Measurements from ENCODE around the gene ASAP2. TPM values are rescaled to one million over a fixed set of nuclear protein-coding genes. Genes with fewer than 3 reads are reported as not detected.
"Not testable (repeated sequence)": the region's sequence is repeated elsewhere in the genome, so short reads cannot be mapped to it uniquely, and the experiment has no call there.

Gene ASAP2
- total RNA-seq, 1 experiment from 2014 or later = 34.7 TPM

DNA sequence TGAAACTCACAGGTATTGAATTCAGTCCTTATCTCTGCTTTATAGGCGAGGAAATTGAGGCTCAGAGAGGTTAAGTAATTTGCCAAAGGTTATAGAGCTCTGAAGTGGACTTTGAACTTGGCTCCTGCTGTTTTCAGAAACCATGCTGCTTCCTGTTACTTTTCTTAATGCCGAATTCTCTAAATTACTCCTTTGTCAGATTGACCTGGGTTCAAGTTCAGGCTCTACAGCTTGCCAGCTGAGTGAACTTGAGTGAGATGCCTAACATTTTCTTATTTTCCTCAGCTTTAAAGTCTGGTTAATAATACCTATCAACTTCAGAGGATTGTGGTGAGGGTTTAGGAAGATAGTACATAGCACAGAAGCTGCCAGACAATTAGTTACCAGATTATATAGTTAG is 3.4 kb downstream of the ASAP2 start:
- no peak for DNase-seq (ENCODE audit: extremely low read depth, low read depth)

DNA sequence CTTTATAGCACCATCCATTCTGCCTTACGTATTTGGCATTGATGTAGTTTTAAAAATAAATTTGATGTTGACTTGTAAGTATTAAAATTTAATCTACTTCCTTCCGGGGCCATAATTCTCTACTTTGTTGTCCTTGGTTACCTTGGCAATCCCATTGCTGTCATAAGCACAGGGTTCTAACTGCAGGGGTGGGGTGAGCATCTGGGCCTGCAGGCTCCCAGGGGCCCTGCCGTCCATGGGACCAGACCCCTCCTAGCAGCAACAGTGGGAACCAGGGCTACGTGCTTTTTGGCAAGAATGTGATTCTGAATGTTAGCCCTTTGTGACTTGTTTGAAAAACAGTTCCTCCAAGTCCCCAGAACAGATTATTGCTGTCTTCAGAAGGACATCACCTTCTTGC is 4.9 kb downstream of the ASAP2 start:
- DNase-seq (ENCODE audit: extremely low read depth, low read depth) = no peak

DNA sequence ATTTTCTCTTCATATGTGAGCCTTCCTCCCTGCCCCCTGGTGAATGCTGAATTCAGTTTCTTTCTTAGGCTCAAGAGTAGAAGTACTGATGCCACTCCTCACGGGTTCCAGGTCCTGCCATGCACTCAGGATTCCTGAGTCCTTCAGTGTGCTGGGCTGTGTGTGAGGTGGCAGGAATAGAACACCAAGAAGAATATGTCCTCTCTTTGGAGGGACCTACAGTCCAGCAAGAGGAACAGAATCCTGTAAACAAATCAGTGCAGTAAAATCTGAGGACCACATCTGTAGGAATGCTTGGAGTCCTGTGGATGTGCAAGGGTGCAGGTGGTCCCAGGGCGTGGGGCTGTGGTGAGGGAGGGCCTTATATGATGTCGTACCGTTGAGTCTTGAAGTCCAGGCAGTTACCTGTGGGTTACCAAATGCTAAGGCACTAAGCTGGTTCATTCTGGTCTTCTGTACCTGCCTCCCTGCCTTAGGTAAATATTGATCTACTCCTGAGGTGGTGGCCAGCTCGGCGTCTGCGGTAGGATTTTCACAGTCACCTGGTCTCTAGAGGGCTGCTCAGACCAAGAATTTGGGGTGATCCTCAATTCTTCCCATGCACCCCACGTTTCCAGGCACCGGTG is 5.5 kb downstream of the ASAP2 start:
- DNase-seq (ENCODE audit: extremely low read depth, low read depth) = no peak

DNA sequence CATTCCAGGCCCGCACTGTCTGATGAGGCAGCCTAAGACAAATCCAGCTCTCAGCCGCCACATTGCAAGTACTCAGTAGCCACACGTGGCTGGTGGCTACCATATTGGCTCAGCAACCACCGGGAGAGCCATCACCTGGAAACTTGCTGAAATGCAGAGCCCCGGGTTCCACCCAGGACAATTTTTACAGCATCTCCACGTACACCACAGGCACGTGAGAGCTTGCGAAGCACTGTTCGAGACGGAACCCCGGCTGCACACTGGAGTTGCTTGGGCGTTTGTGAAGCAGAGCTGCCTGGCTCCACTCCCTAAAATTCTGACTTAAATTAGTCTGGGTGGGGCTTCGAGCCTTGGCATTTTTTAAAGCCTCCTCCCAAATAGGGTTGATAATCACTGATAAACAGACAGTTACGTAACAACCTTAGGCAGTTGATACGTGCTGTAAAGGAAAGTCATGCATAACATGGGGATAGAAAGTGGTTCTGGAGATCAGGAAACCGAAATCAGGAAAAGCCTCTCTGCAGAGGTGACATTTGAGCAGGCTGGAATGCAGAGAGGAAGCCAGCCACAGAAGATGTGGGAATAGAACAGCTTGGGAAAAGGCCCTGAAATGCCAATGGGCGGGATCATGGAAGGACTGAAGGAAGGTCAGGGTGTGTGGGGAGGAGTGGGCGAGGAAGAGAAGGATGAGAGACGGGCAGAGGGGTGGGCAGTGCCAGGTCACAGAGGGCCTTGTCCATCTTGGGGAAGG is 6.2 kb downstream of the ASAP2 start:
- DNase-seq (ENCODE audit: extremely low read depth, low read depth) = no peak

DNA sequence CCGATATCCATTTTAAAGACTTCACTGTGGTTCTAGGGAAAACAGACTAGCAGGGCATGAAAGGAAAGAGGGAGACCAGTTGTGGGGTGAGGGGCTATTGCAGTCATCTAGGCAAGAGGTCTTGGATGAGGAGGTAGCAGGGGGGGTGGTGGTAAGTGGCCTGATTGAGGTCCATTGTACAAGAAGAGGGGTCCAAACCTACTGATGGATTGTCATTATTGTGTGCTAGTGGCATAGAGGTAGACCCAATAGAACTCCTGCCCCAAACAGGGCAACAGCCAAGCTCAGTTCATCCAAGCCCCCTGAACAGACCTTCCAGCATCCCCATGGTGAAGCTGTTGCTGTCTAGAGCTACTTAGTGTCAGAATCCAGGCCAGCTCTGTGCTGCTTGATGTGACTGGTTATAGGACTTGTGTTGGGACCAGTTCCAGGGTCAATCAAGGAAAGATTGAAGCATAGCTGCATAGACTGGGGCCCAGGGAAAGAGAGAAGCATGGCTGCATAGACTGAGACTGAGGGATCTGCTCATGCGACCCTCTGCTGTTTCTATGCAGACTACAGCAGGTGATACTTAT is 7.0 kb downstream of the ASAP2 start:
- DNase-seq (ENCODE audit: extremely low read depth, low read depth) = no peak

DNA sequence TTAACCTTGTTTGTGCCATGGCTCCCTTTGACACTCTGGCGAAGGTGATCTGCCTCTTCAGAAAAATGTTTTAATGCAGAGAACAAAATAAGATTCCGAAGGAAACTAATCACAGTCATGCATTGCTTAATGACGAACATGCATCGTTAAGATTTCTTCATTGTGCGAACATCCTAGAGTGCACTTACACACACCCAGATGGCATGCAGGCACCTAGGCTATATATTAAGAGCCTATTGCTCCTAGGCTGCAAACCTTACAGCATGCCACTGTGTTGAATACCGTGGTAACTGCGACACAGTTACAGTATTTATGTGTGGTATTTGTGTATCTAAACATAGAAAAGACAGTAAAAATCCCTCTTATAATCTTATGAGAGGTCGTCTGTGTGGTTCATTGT is 8.3 kb downstream of the ASAP2 start:
- DNase-seq (ENCODE audit: extremely low read depth, low read depth) = no peak

DNA sequence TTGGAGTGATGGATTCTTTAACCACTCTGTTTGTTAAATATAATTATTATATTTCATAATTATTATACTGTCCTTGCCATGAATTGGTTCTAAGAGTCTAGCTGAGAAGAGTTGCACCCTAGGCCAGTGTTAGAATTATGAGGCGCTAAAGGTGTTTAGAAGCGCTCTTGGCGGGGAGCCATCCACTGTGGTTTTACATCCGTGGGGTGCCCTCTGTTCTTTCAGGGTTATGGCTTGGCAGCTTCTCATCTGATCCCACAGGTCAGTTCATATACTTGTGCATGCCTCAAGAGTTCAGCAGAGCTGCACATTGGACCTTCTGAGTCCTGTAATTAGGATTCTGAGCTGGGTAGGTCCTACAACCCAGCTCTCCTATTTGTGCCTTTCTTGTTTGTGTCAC is 9.1 kb downstream of the ASAP2 start:
- no peak for DNase-seq (ENCODE audit: extremely low read depth, low read depth)

DNA sequence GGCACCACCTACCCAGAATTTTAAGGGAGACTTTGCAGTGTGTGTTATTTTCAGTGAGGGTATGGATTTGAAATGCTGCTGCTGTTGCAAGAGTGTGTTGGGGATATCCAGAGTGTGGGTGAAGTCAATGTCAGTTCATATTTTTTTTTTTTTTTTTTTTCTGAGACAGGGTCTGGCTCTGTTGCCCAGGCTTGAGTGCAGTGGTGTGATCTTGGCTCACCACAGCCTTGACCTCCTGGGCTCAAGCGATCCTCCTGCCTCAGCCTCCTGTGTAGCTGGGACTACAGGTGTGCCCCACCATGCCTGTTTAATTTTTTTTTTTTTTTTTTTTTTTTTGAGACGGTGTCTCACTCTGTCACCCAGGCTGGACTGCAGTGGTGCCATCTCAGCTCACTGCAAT is 9.5 kb downstream of the ASAP2 start:
- not testable (repeated sequence) for DNase-seq (ENCODE audit: extremely low read depth, low read depth)

DNA sequence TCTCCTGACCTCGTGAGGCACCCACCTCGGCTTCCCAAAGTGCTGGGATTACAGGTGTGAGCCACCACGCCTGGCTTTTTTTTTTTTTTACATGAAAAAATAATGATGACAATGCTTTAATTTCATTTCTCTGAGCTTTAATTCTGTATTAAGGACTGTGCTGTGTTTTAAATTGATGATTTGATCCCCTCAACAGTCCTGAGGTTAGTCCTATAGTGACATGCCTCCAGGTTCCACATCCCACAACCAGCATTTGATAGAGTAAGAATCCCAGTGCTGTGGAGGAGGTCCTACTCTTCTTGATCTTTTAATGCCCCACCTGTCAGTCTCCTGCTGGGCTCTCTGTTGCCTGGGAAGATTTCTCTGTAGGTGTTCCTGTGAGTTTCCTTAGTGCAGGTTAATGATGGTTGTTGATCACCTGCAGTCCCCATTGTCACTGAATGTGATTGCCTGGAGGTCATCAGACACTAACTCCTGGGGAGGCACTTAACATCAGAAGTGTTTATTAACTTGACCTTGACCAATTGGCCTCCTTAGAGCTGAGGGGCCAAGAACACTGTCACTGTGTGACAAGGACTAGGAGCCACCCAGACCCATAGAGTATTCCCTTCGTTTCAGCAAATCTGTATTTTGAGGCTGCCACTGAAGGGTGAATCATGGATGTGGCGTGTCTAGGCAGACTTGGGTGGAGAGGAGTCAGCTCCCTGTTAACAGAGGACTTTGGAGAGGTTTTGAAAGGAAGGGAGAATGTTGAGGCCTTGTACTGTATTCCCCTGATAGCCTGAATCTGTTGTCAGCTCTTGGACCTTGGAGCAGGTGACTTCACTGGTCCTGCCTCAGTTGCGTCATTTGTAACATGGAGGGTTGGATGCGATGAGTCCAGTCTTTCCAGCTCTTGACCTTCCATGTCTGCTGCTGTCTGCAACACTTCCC is 11.5 kb downstream of the ASAP2 start:
- no peak for DNase-seq (ENCODE audit: extremely low read depth, low read depth)

DNA sequence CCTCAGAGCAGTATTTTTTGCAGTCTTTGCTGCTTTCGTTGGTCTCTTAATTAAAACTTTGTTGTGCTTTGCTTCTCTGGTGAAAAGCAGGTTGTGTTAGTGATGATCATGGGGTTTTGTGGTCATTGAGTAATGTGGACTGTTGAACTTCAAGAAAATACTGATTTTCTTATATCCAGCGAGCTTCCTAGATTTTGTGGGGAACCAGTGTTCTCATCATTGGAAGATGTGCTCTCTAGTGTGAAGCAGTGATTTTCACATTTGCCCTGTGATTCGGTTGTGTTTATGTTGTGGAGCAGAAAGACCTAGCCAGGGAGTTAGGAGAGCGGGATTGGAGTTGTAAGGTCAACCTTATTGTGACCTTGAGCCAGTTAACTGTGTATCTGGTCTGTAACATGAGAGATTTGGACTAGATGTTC is 12.4 kb downstream of the ASAP2 start:
- no peak for DNase-seq (ENCODE audit: extremely low read depth, low read depth)

DNA sequence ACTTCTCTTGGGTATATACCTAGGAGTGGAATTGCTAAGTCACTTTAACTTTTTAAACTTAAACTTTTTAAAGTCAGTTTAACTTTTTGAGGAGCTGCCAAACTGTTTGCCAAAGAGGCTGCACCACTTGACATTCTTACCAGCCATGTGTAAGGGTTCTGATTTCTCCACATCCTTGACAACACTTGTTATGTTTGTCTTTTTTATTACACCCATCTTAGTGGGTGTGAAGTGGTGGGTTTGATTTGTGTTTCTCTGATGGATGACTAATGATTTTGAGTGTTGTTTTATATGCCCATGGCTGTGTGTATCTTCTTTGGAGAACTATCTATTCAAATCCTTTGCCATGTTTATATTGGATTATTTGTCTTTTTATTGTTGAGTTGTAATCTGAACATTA is 13.6 kb downstream of the ASAP2 start:
- DNase-seq (ENCODE audit: extremely low read depth, low read depth) = no peak

DNA sequence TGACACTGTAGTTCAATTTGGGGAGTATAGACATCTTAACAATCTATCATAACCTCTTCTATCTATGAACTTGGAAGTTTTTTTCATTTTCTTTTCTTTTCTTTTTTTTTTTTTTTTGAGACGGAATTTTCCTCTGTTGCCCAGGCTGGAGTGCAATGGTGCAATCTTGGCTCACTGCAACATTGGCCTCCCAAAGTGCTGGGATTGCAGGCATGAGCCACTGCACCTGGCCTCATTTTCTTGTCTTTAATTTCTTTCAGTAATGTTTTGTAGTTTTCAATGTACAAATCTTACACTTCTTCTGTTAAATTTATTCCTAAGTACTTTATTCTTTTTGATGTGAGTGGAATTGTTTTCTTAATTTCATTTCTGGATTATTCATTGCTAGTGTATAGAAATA is 14.6 kb downstream of the ASAP2 start:
- no peak for DNase-seq (ENCODE audit: extremely low read depth, low read depth)

DNA sequence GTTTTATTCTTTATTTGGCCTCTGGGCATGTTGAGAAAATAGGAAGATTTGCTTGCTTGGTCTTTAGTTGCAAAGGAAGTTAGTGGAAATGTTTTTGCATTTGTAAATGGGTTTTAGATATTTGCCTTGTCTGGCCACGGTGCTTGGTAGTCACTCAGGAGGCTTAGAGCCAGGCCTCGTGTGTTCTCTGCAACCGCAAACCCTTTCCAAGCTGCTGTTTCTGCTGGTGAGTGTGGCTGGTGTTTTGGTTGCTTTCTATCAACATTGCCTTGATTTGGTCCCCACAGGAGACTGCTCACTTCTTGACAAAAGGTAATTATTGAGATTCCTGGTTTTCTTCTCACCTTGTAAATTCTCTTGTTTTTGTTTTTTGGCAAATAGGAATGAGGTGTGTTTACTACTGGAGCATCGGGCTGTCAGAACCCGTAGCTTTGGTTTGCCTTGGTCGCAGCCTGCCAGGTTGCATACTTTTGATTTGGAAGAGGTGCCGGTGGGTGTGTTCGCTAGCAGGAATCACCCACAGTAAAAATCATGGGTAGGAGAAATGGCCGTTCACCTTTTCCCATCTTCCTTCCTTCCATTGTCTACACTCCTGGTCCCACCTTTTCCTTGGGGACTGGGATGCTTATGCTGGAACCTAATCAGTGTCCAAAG is 15.8 kb downstream of the ASAP2 start:
- DNase-seq (ENCODE audit: extremely low read depth, low read depth) = no peak

DNA sequence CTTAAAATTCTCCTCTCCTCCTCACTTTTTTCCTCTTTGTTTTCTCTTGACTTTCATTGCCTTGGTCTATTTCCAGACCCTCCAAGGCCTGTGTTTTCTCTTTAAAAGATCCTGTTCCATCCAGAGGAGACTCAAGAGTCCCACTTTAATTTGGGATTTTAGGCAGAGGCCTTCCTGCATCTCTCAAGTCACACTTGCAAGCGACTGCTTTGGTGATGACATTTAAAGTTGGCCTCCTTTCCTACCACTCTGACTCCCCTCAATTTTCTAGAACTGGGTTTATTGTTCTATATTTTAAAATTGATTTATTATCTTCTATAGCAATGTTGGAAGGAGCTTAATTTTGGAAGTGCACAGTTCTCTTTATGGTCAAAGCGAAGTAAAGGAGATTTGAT is 16.3 kb downstream of the ASAP2 start:
- DNase-seq (ENCODE audit: extremely low read depth, low read depth) = no peak

DNA sequence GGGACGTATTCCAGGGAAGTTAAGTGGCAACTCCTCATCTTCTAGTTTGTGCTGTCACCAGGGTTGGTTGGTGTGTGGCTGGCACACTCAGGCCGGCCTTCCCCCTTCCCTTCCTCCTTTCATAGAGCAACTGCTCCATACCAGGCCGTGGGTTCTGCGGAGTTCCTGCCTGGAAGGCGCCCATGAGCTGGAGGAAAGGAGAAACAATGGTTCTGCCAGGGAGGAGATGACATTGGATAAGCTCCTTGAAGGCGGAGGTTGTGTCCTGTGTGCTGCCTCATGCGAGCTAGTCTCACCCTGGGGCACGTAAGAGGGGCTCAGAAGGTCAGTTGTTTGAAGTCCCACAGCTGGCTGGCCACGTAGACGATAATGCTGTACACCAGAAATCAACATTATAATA is 19.2 kb downstream of the ASAP2 start:
- no peak for DNase-seq (ENCODE audit: extremely low read depth, low read depth)

DNA sequence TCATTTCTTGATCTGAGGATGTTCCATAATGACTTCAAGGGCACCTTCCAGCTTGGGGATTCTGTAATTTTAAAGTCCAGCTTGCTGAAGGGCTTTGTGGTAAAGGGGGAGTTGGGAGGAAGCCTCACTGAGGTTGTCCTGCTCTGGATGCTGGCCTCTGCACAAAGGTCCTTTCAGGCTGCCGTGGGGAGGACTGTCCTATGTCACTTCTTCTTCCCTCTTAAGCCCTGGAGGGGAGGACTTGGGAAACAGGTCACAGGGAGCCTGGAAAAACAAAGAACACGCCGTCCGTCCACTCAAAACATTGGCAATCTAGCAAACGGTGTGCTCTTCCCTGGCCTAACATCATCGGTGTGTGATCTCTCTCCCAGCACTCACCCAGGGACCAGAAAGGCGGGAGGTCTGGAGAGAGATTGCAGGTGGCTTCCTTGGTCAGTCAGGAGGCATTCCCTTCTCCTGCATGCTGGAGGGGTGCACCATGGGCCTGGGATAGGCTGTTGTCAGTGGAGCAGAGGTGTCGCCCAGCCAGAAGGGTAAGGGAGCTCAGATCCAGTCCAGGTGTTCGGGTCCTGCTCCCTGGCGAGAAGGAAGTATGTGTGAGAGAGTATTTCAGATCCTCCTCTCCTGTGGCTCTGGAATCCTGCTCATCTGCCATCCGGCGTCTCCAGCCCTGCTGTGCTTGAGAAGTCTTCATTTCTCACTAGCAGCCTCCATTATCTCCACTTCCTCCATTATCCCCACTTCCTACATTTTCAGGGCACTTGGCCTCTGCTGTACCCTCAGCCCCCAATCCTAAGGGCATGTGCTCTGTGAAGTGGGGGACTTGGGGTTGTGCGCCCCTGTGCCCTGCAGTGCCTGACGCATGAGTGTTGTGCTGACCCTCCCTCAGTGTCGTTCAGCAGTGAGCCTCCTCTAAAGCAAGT is 20.1 kb downstream of the ASAP2 start:
- DNase-seq (ENCODE audit: extremely low read depth, low read depth) = no peak

DNA sequence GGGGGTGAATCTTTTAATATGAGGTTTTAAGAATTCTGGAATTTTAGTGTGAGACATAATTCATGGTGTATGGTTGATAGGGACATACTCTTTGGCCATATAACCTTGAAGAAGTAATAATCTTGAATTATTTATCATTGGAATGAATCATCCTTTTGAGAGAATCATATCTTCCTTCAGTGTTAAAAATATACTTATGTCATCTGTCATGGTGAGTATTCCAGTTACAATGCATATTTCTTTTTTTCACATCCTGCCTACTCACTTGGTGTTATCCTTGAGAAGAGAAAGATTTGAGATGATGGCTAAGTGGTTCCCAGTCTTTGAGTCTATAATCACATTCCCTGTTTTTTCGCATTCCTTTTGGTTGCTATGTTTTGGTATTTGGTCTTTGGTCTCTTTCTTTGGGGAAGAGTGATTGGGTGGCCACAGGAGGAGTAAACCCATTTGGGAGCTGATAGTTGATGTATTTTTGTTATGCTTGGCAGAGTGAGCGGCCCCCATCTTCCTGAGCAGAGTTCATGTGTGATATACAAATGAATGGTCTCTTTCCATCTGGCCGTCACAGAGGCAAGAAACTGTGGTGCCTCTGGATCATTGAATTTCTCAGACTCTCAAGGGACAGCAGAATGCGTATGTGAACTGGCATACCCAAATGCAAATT is 21.6 kb downstream of the ASAP2 start:
- no peak for DNase-seq (ENCODE audit: extremely low read depth, low read depth)

DNA sequence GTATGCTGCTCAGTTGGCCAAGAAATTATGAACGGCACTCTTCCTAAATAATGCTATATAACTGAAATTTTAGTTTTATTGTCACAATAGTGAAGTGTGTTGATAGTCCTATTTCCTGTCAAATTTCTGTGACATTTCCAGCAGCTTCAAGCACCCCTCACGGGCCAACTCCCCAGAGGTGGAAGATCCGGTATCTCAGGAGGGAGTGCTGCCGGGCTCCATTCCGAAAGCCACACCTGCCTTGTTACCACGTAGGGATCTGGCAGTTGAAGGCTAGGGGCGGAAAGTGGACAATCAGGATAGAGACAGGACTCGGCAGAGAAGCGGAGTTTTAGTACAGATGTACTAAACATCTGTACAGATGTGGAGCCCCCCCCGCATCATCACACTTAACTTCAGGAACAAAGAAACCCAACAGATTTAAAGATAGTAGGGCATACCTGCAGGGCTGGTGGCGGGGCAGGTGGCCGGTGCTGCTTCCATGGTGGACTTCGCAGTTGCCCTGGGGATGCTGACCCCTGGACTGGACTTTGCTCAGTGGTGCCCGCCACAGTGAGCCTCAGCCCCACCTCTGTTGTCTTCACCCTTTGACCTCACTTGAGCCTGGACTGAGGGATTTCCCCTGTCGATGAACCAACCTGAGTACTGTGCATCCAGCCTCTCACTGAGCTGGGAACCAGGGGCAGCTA is 22.3 kb downstream of the ASAP2 start:
- DNase-seq (ENCODE audit: extremely low read depth, low read depth) = no peak

DNA sequence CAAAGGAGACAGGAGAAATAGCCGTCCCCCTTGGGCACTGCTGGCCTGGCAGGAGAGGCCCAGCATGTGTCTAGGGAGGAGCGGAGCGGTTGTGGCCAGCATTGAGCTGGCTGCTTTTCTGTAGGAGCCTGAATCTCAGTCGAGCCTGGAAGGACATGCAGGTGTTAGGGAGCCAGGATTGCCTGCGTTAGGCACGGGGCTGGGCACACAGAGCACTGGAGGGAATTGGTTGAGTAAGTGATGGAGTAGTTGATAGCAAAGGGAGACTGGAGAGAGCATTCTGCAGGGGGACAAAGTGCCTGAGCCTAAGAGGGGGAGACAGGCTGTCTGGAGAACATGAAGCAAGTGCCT is 22.8 kb downstream of the ASAP2 start:
- DNase-seq (ENCODE audit: extremely low read depth, low read depth) = no peak

Data from NCI-H460 (cell line).